Activated B cell treated with CpG ODN at 0.5 μM for 24 hours (primary cell): ENCODE data around the gene GLS2. TPM values are rescaled to one million over a fixed set of nuclear protein-coding genes. Genes with fewer than 3 reads are reported as not detected.

ENCODE experiments used
- ATAC-seq: fragments of 200-7000 bp; cut with Tn5 transposase; one replicate; pipeline ENCODE4 v1.10.0; 2021; ENCODE audit warnings: low read depth, mild to moderate bottlenecking, moderate library complexity
- CTCF ChIA-PET: fragments of 350-600 bp; sonication (Branson Sonifier 250); formaldehyde crosslinking; loops from one replicate; lab custom pipeline; 2021; ENCODE audit warnings: antibody characterized with exemption; lab: Charles Lee
- POLR2A ChIA-PET: fragments of 350-600 bp; sonication (Branson Sonifier 250); formaldehyde crosslinking; loops from one replicate; lab custom pipeline; 2021; ENCODE audit warnings: antibody characterized with exemption; lab: Charles Lee
- DNase-seq: peaks from one replicate; pipeline ENCODE4 v3.0.0; 2022
- H3K27ac Mint-ChIP-seq: one replicate; pipeline ENCODE4 v1.8.0; 2020; ENCODE audit warnings: mixed read lengths
- H3K27me3 Mint-ChIP-seq: one replicate; pipeline ENCODE4 v1.8.0; 2021; ENCODE audit warnings: mixed read lengths
- H3K36me3 Mint-ChIP-seq: one replicate; pipeline ENCODE4 v1.8.0; 2021; ENCODE audit warnings: low read depth, mixed read lengths
- H3K4me1 Mint-ChIP-seq: one replicate; pipeline ENCODE4 v1.8.0; 2021; ENCODE audit warnings: mixed read lengths
- H3K4me3 Mint-ChIP-seq: one replicate; pipeline ENCODE4 v1.8.0; 2020; ENCODE audit warnings: mild to moderate bottlenecking, mixed read lengths
- H3K9me3 Mint-ChIP-seq: one replicate; pipeline ENCODE4 v1.8.0; 2020; ENCODE audit warnings: mixed read lengths
- intact Hi-C: fragments of 100-400 bp; cut with micrococcal nuclease; formaldehyde crosslinking; loops from one replicate; pipeline ENCODE4 v1.15.1; 2024
- total RNA-seq: library from RNA; stranded (reverse); gene quantifications from 2 replicates; pipeline ENCODE4 v1.2.3, GENCODE V29; 2022
- TF ChIP-seq, protein P1 (sequence below): fragments of 200-600 bp; IDR thresholded peaks from one replicate; pipeline ENCODE4 v1.8.0; 2022; ENCODE audit warnings: antibody characterized with exemption, mild to moderate bottlenecking

Gene GLS2
- total RNA-seq = 2.6 and 3.5 TPM in 2 replicates

DNA sequence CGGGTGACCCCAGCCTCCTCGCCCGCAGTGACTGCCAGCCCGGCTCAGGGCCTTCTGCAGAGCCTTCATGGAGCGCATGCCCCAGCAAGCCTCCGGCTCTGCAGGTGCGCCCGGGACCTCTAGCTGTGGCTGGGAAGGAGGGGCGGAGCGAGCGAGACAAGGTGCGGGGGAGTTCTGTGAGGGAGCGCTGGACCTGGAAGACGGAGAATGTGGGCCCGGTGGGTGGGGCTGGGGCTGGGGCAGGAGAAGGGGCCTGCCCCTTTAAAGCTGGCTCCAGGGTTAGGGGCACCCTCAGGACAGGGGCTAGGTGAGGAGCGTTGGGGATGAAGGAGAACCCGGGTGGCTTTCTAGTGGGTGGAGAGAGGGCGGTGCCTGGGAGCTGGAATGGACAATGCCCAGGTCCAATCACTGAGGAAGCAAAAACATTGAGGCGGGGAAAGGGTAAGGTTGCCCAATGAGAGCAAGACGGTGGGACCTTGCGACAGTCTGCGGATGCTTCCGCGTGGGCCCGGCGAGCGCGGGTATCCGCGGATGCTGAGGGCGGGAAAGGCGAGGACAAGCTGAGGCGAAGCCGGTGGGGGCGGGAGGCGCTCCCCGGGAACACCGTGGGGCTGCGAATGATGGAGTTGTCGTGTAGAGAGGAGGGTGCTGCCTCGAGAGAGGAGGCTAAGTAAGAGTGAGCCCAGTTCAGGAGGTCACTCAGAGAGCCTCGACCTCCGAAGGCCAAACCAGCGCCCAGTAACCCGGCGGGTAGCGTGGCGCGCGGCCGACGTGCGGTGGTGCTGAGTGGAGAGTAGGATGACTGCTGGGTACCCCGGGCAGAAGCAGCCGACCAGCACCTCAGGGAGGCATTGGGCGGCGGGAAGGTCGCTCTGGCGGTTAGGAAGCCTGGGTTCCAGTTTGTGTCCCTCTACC is at the start of gene GLS2:
TSS of gene GLS2 (minus strand) at position 121 of the 915 bp plus-strand sequence. CDS start at position 78, 43 bp downstream.
- intact Hi-C loops = no loop called here

DNA sequence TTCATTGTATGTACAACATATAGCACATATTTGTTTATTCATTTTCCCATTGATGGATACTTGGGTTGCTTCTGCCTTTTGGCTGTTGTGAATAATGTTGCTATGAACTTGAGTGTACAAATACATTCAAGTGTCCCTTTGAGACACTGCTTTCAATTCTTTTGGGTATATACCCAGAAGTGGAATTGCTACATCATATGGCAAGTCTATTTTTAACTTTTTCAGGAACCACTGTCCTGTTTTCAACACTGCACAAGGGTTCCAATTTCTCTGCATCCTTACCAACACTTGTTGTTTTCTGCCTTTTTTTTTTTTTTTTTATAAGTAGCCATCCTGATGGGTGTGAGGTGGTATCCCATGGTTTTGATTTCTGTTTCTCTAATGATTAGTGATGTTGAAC is 49.6 kb upstream of the GLS2 start:
- Mint-ChIP-seq H3K4me3 (no peak overlapping the region), H3K36me3 (no peaks in the 10 kb centered on the region), H3K9me3 (no peaks in the 10 kb centered on the region), H3K27me3 (no peaks in the 10 kb centered on the region), H3K27ac (no peak overlapping the region), H3K4me1 (no peaks in the 10 kb centered on the region)
- ATAC-seq (no peak), DNase-seq (no peak)
- CTCF ChIA-PET = no interaction called here
- POLR2A ChIA-PET = no interaction called here
- TF ChIP-seq, protein P1, sequence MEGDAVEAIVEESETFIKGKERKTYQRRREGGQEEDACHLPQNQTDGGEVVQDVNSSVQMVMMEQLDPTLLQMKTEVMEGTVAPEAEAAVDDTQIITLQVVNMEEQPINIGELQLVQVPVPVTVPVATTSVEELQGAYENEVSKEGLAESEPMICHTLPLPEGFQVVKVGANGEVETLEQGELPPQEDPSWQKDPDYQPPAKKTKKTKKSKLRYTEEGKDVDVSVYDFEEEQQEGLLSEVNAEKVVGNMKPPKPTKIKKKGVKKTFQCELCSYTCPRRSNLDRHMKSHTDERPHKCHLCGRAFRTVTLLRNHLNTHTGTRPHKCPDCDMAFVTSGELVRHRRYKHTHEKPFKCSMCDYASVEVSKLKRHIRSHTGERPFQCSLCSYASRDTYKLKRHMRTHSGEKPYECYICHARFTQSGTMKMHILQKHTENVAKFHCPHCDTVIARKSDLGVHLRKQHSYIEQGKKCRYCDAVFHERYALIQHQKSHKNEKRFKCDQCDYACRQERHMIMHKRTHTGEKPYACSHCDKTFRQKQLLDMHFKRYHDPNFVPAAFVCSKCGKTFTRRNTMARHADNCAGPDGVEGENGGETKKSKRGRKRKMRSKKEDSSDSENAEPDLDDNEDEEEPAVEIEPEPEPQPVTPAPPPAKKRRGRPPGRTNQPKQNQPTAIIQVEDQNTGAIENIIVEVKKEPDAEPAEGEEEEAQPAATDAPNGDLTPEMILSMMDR = no peak
- intact Hi-C loops = no loop called here

More for the DNA sequence above, at the start of gene GLS2:
- ATAC-seq (peak; percentile 99), DNase-seq (peak; percentile 67)
- Mint-ChIP-seq H3K9me3 (no peaks in the 10 kb centered on the region), H3K36me3 (peaks cover 3% of the 10 kb centered on the region), H3K4me3 (peak within 1 kb of the TSS; percentile 92), H3K27ac (peak within 1 kb of the TSS; percentile 81), H3K4me1 (peaks cover 17% of the 10 kb centered on the region), H3K27me3 (peaks cover 13% of the 10 kb centered on the region)
- CTCF ChIA-PET = interaction anchor here (0.6 to 1.8 kb wide), 4 partner anchors 13 to 972 kb away, joined by 3 to 6 read pairs (median 4); partner anchors contain the start of gene RNF41
- POLR2A ChIA-PET = interaction anchor here (0.6 to 2.5 kb wide), 19 partner anchors 9 to 358 kb away, joined by 3 to 10 read pairs (median 4); partner anchors contain the start of genes CNPY2, NACA, PTGES3 and TIMELESS
- TF ChIP-seq, protein P1 = no peak

DNA sequence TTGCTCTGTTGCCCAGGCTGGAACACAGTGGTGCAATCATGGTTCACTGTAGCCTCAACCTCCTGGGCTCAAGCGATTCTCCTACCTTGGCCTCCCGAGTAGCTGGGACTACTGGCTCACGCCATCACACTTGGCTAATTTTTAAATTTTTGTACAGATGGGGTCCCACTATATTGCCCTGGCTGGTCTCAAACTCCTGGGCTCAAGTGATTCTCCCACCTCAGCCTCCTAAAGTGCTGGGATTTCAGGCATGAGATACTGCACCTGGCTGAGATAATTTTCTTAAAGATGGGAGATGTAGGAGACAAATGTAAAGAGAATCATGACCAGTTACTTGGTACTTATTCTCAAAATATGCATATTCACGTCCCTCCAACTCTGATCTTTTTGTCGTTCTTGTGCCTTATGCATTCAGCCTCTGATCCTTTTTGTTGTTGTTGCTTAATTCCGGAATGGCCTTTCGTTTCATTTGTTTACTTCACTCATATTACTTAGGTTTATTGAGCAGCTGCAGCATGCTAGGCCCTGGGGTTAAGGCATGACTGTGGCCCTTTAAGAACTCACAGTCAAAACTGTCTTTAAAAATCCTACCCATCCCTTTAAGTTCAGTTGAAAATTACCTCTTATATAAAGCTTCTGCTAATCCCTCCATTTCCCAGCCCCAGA is 42.6 kb upstream of the GLS2 start:
- ATAC-seq = no peak
- POLR2A ChIA-PET = no interaction called here
- CTCF ChIA-PET = no interaction called here

DNA sequence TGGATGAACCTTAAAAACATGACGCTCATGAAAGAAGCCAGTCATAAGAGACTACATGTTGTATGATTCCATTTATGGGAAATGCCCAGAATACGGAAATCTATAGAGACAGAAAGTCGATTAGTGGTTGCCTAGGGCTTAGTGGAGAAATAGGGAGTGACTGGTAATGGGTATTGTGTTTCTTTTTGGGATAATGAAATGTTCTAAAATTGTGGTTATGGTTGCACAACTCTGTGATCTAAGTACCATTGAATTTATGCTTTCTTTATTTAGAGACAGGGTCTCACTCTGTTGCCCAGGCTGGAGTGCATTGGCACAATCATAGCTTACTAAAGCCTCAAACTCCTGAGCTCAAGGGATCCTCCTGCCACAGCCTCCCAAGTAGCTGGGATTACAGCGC is 41.7 kb upstream of the GLS2 start:
- ChIA-PET CTCF (no interaction called here), POLR2A (no interaction called here)

More for the DNA sequence above, 42.6 kb upstream of the GLS2 start:
- H3K4me3 Mint-ChIP-seq = no peak overlapping the region
- no peaks in the 10 kb centered on the region for H3K4me1 Mint-ChIP-seq
- DNase-seq = no peak
- intact Hi-C loops = no loop called here
- no peaks in the 10 kb centered on the region for H3K36me3 Mint-ChIP-seq
- TF ChIP-seq, protein P1 = no peak
- no peak overlapping the region for H3K27ac Mint-ChIP-seq
- no peaks in the 10 kb centered on the region for H3K9me3 Mint-ChIP-seq
- H3K27me3 Mint-ChIP-seq = no peaks in the 10 kb centered on the region

More for the DNA sequence above, 41.7 kb upstream of the GLS2 start:
- Mint-ChIP-seq H3K9me3 (no peaks in the 10 kb centered on the region), H3K36me3 (no peaks in the 10 kb centered on the region), H3K4me3 (no peak overlapping the region), H3K27ac (no peak overlapping the region), H3K4me1 (no peaks in the 10 kb centered on the region), H3K27me3 (no peaks in the 10 kb centered on the region)
- DNase-seq (no peak), ATAC-seq (no peak)
- intact Hi-C loops = no loop called here
- TF ChIP-seq, protein P1 = no peak
